B cell (primary cell): ENCODE results near the gene NODAL. TPM values are rescaled to one million over a fixed set of nuclear protein-coding genes. Genes with fewer than 3 reads are reported as not detected.

Source experiments
- ATAC-seq: fragments of 200-7000 bp; cut with Tn5 transposase; one replicate; pipeline ENCODE4 v1.10.0; 2021; ENCODE audit warnings: low read depth, mild to moderate bottlenecking, moderate number of reproducible peaks, moderate library complexity
- CTCF ChIA-PET: fragments of 350-600 bp; sonication (Branson Sonifier 250); formaldehyde crosslinking; loops from one replicate; lab custom pipeline; 2021; ENCODE audit warnings: antibody characterized with exemption, inconsistent platforms; lab: Charles Lee
- POLR2A ChIA-PET: fragments of 350-600 bp; sonication (Branson Sonifier 250); formaldehyde crosslinking; loops from one replicate; lab custom pipeline; 2021; ENCODE audit warnings: antibody characterized with exemption; lab: Charles Lee
- DNase-seq: peaks from one replicate; pipeline ENCODE4 v3.0.0; 2013
- H2AFZ ChIP-seq: 2 replicates; pipeline ENCODE4 v1.6.1; 2012; ENCODE audit warnings: mild to moderate bottlenecking, low read depth, low read length; ENCODE audit not compliant: insufficient read depth, poor library complexity, severe bottlenecking
- H3K27ac ChIP-seq, 2 donors: 1 replicate in 1 of 2; 2 replicates in 1 of 2; pipeline ENCODE4 v1.5.1; 2012 to 2013; ENCODE audit warnings: low read length in 2 of 2, mild to moderate bottlenecking in 2 of 2, moderate library complexity in 1 of 2
- H3K27me3 ChIP-seq, 4 experiments: fragments of 200-600 bp in 1 of 4; sonication (generic) in 1 of 4; replicated peaks in 1 of 4; 1 replicate in 2 of 4; 2 replicates in 2 of 4; pipeline versions ENCODE4 v1.6.1 to v1.7.0; 2013 to 2016; ENCODE audit warnings: low read length in 3 of 4, mild to moderate bottlenecking in 2 of 4, mixed read lengths in 1 of 4, moderate library complexity in 1 of 4; ENCODE audit not compliant: insufficient read depth in 4 of 4, control insufficient read depth in 3 of 4; ENCODE audit errors: control extremely low read depth in 1 of 4
- H3K36me3 ChIP-seq, 2 experiments: replicated peaks in 1 of 2; 1 replicate in 1 of 2; 2 replicates in 1 of 2; pipeline versions ENCODE4 v1.6.1 to v1.7.1; 2013; ENCODE audit warnings: low read length in 1 of 2; ENCODE audit not compliant: insufficient read depth in 2 of 2, control insufficient read depth in 1 of 2; ENCODE audit errors: control extremely low read depth in 1 of 2, extremely low read depth in 1 of 2
- H3K4me1 ChIP-seq, 2 donors: fragments of 200-600 bp in 1 of 2; sonication (generic) in 1 of 2; 1 replicate in 1 of 2; 2 replicates in 1 of 2; pipeline versions ENCODE4 v1.5.1 to v1.6.1; 2013 to 2017; ENCODE audit warnings: low read length in 2 of 2; ENCODE audit not compliant: control insufficient read depth in 2 of 2, insufficient read depth in 2 of 2
- H3K4me2 ChIP-seq: replicated peaks from 2 replicates; pipeline ENCODE3; 2012; ENCODE audit warnings: mild to moderate bottlenecking, low read depth, low read length; ENCODE audit not compliant: poor library complexity, severe bottlenecking
- H3K4me3 ChIP-seq, 5 experiments: fragments of 200-600 bp in 1 of 5; sonication (generic) in 1 of 5; 1 replicate in 3 of 5; 2 replicates in 2 of 5; pipeline versions ENCODE4 v1.5.1 to v1.7.0; 2011 to 2016; ENCODE audit warnings: low read length in 4 of 5, mild to moderate bottlenecking in 4 of 5, low read depth in 2 of 5, control low read depth in 1 of 5, moderate library complexity in 1 of 5; ENCODE audit not compliant: insufficient read depth in 1 of 5; ENCODE audit errors: control extremely low read depth in 1 of 5, extremely low read depth in 1 of 5
- H3K79me2 ChIP-seq: fragments of 200-600 bp; sonication (generic); one replicate; pipeline ENCODE4 v1.6.0; 2016; ENCODE audit warnings: low read length; ENCODE audit not compliant: control insufficient read depth, insufficient read depth
- H3K9ac ChIP-seq: fragments of 200-600 bp; sonication (generic); 2 replicates; pipeline ENCODE4 v1.6.1; 2017; ENCODE audit warnings: mild to moderate bottlenecking, low read length, moderate library complexity
- H3K9me3 ChIP-seq, 3 donors: one replicate each; pipeline versions ENCODE4 v1.6.1 to v1.7.1; 2013; ENCODE audit warnings: low read length in 2 of 3; ENCODE audit not compliant: control insufficient read depth in 2 of 3, insufficient read depth in 1 of 3; ENCODE audit errors: control extremely low read depth in 1 of 3
- H4K20me1 ChIP-seq: 2 replicates; pipeline ENCODE4 v1.6.0; 2012; ENCODE audit warnings: mild to moderate bottlenecking, low read length; ENCODE audit not compliant: insufficient read depth, control insufficient read depth, poor library complexity, severe bottlenecking
- H3K27ac Mint-ChIP-seq: one replicate; pipeline ENCODE4 v1.8.0; 2021; ENCODE audit warnings: mixed read lengths
- H3K27me3 Mint-ChIP-seq: one replicate; pipeline ENCODE4 v1.8.0; 2021; ENCODE audit warnings: mixed read lengths
- H3K4me1 Mint-ChIP-seq: one replicate; pipeline ENCODE4 v1.8.0; 2021; ENCODE audit warnings: mixed read lengths
- H3K4me3 Mint-ChIP-seq: one replicate; pipeline ENCODE4 v1.8.0; 2021; ENCODE audit warnings: mixed read lengths
- H3K9me3 Mint-ChIP-seq: one replicate; pipeline ENCODE4 v1.8.0; 2022; ENCODE audit warnings: mixed read lengths; ENCODE audit not compliant: insufficient read depth
- CTCF ChIP-seq: fragments of 200-600 bp; IDR thresholded peaks from one replicate; pipeline ENCODE4 v1.8.0; 2022; ENCODE audit warnings: antibody characterized with exemption, mild to moderate bottlenecking
- EZH2 ChIP-seq: IDR thresholded peaks from 2 replicates; pipeline ENCODE4 v1.6.1; 2012; ENCODE audit warnings: borderline replicate concordance, low read depth, mild to moderate bottlenecking, moderate library complexity, low read length; ENCODE audit not compliant: insufficient read depth, poor library complexity, severe bottlenecking
- WGBS: methylation state at CpG from one replicate; pipeline ENCODE4 v1.1.5; 2013; ENCODE audit warnings: missing lambda C conversion rate; ENCODE audit not compliant: insufficient coverage; 5-methylcytosine and 5-hydroxymethylcytosine counted together
- intact Hi-C: fragments of 100-400 bp; cut with micrococcal nuclease; formaldehyde crosslinking; loops from one replicate; pipeline ENCODE4 v1.10.0; 2022
- polyA plus RNA-seq: library from polyadenylated mRNA; depleted of rRNA; stranded (reverse); fragments of >200 nt; gene quantifications from 2 replicates; pipeline ENCODE4 v1.2.3, GENCODE V29; 2012
- total RNA-seq, 2 donors: library from RNA; stranded (reverse); fragments of 120-200 nt in 1 of 2; gene quantifications; 1 replicate in 1 of 2; 2 replicates in 1 of 2; pipeline versions ENCODE4 v1.2.3 to v1.2.4, GENCODE V29; 2013 to 2022

The NODAL gene
- total and polyA plus RNA-seq, 2 donors (not counting 1 experiment from before 2014, with no cell fraction given) = 0.06 TPM; not detected in 1

GRCh38 chr10:70478191-70479164 lies 37.0 kb upstream of the NODAL start, which contains the start of gene PALD1:
Gene PALD1, plus strand, starts transcription at chr10:70478767. Its CDS starts 47,185 bp downstream, at chr10:70525952.
- CTCF ChIA-PET = interaction anchor here (1.4 to 4.6 kb wide), 5 partner anchors 14 to 63 kb away, joined by 3 to 25 read pairs (median 5); no protein-coding TSS in a partner anchor
- TF ChIP-seq EZH2 (no peak), CTCF (peak; percentile 6)
- DNase-seq (peak; percentile 63), ATAC-seq (peak; percentile 40)
- Mint-ChIP-seq H3K4me1 (peaks cover 55% of the 10 kb centered on the region), H3K9me3 (no peaks in the 10 kb centered on the region), H3K27me3 (no peaks in the 10 kb centered on the region), H3K4me3 (peak within 1 kb of the TSS; percentile 88), H3K27ac (peak within 1 kb of the TSS; percentile 90)
- Histone ChIP-seq H3K4me3 (peak within 1 kb of the TSS in 4 of 5 experiments; percentile 50 to 64 (median 58)), H3K9ac (peak within 1 kb of the TSS; percentile 72), H3K27ac (peak within 1 kb of the TSS in 1 of 2 donors; percentile 59), H3K79me2 (peaks cover 29% of the 10 kb centered on the region), H4K20me1 (no peaks in the 10 kb centered on the region), H3K9me3 (no peaks in the 10 kb centered on the region), H3K4me1 (peaks cover 40 to 42% of the 10 kb centered on the region in 2 donors), H3K36me3 (no peaks in the 10 kb centered on the region), H2AFZ (peak within 1 kb of the TSS; percentile 72), H3K27me3 (peaks cover 0 to 7% (median 0%) of the 10 kb centered on the region in 4 experiments), H3K4me2 (peak within 1 kb of the TSS; percentile 89)
- POLR2A ChIA-PET = interaction anchor here (0.9 to 1.1 kb wide), 3 partner anchors 30 to 75 kb away, joined by 3 to 4 read pairs (median 4); partner anchors contain the start of gene EIF4EBP2
- intact Hi-C loops = loop anchor here (5.0 kb wide), 2 partner anchors 34 to 71 kb away; no protein-coding TSS in a partner anchor
- under 1% methylated on average over 105 of the region's 110 CpGs for WGBS
